GM12875 (cell line): Measurements from ENCODE around the gene CERS6.

Source experiments
- H3K4me3 ChIP-seq: one replicate; pipeline ENCODE4 v1.5.1; 2011; ENCODE audit warnings: low read depth, low read length, control low read depth
- CTCF ChIP-seq: IDR thresholded peaks from 2 replicates; pipeline ENCODE4 v1.5.1; 2011; ENCODE audit warnings: low read depth, mild to moderate bottlenecking, control low read depth, inconsistent platforms, low read length, moderate library complexity, borderline replicate concordance; ENCODE audit not compliant: insufficient read depth

CERS6 gene

DNA sequence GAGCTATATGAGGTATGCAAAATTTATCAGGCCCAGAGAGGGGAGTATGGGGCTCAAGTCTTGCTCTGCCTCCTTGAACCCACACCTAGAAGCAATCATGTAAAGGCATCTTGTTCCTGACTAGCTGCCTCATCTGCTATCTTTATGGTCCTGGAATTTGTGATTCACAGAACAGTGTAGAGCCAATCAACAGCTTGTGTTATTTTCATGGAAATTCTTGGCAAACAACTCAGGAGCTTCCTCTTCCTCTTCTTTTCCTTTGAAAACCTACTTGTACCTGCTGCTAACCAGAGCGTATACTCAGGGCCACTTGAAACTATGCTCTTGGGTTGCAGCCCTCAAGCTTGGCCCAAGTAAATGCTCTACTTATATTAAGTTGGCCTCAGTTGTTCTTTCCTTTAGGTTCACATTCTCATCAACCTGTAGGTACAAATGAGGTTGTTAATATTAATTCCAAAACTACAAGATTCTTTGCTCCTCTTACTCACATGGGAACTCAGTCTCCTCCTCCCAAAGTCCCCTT, 342.9 kb downstream of the CERS6 start:
- no peak overlapping the region for H3K4me3 ChIP-seq
- TF ChIP-seq CTCF: no peak

DNA sequence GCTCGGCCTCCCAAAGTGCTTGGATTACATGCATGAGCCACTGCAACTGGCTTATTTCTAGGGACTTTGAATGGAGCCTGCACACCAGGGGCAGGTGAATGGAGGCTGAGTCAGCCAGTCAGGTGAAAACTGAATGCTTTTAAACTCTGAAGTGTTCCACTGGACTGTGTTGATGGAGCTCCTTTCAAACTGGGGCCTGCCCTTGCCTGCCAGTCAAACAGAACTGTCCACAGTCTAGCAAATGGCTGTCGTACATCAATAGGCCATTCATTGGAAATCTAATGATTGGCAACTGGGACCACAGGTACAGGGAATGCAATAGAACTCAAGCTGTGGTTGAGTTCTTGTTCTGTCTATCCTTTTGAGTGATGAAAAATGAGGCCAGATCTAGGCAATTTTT, 345.4 kb downstream of the CERS6 start:
- H3K4me3 ChIP-seq: no peak overlapping the region
- no peak for TF ChIP-seq CTCF

DNA sequence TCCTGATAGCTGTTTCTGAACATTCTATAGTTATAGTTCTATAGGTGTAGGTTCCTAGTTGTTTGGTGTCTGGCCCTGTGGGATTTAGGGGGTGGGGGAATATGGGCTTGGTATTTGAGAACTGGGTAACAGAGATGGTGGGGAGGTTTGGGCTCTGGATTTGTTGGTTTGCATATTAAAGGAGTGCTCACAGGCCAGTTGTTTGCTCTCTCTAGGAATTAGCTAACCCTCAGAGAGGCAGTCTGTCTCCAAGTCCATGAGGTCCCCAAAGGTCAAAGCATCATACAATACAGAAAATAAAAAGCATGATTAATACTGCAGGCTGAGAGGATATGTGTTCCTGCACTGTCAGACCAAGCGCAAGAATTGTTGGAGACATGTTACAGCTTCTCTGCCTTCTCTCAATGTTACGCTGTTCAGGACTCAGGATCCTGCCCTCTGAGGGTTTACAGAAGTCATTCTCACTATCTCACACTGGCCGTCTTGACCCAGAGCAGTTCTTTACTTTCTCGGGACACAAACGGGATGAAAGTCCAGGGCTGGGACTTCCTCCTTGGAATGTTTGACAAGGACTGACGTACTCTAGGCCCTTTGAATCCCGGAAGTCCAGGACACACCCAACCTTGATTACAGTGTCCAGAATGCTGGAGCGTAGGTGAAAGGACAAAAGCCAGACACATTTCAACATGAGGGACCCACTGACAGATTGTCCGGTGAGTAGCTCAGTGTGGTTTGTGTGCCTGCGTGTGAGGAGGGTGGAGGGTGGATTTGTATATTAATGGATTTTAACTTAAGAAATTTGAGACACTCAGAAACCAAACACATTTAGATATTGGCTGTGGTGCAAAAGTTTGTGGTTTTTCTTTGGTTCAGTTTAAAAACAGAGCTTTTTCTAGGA, 346.1 kb downstream of the CERS6 start, which contains the start of gene NOSTRIN:
NOSTRIN (plus strand) TSS at position 677 of the 898 bp plus-strand sequence; CDS start at position 687, 10 bp downstream.
- TF ChIP-seq CTCF: no peak
- no peak within 1 kb of the TSS for H3K4me3 ChIP-seq

DNA sequence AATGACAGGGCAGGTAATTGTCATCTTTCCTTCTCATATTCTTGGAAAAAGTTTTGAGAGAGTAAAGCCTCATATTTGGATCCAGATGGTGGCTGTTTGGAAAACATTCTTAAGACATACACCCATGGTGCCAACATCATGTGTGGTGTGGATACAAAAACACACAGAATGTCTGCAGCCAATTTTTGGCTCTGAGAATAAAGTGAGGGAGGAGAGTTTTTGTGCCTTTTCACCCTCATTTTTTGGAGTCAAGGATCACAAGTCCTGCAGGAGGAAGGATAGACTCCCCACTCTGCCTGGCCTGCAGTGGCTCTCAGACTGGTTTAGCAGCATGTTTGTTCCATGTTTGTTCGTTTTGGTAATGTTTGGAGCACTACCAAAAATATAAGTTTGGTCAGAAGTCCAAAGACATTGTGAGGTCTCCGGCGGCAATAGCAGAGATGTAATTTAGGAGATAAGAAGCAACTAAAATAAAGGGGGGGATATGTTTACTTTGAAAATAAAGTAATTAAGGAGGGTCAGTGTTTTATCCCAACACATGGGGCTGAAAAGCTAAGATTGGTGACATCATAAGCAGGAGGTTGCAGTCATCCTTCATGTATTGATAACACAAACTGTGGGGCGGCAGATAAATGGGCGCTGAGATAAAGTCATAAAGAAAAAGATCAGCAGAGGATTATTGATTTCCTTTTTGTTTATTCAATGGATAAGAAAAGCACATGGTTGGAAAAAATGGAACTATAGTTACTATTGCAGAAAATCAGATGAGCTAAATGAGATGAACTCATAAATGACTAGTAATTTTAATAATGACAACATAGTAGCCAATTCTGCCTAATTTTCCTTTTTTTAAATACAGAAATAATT, 347.0 kb downstream of the CERS6 start:
- TF ChIP-seq CTCF: no peak
- H3K4me3 ChIP-seq: no peak overlapping the region

- TF ChIP-seq CTCF: no peak
Observed at GRCh38 chr2:168804214-168804613, 348.1 kb downstream of the CERS6 start.

GRCh38 chr2:168805615-168806014, 349.5 kb downstream of the CERS6 start:
- H3K4me3 ChIP-seq: no peak overlapping the region
- no peak for TF ChIP-seq CTCF

More at GRCh38 chr2:168804214-168804613, 348.1 kb downstream of the CERS6 start:
- H3K4me3 ChIP-seq: no peak overlapping the region
